Left lung (tissue), 10 donors: ENCODE measurements around the gene CLMN. TPM values are rescaled to one million over a fixed set of nuclear protein-coding genes. Genes with fewer than 3 reads are reported as not detected.

Source experiments
- ATAC-seq: fragments of 200-7000 bp; cut with Tn5 transposase; one replicate; pipeline ENCODE4 v1.9.1; 2020; ENCODE audit warnings: moderate library complexity
- DNase-seq, 4 donors: peaks; one replicate each; pipeline ENCODE4 v3.0.0-alpha.2; 2013 to 2020
- H3K27ac ChIP-seq, 2 donors: fragments of 200-600 bp; sonication (generic) in 1 of 2; one replicate each; pipeline versions ENCODE4 v1.5.0 to v1.8.0; 2020 to 2021
- H3K27me3 ChIP-seq, 2 donors: fragments of 200-600 bp; sonication (generic) in 1 of 2; one replicate each; pipeline versions ENCODE4 v1.5.0 to v1.8.0; 2020 to 2021
- H3K36me3 ChIP-seq, 2 donors: fragments of 200-600 bp; sonication (generic) in 1 of 2; one replicate each; pipeline versions ENCODE4 v1.5.0 to v1.8.0; 2020 to 2021
- H3K4me1 ChIP-seq, 2 donors: fragments of 200-600 bp; one replicate each; pipeline ENCODE4 v1.8.0; 2021
- H3K4me3 ChIP-seq, 2 donors: fragments of 200-600 bp; sonication (generic) in 1 of 2; one replicate each; pipeline versions ENCODE4 v1.5.0 to v1.8.0; 2020 to 2021; ENCODE audit warnings: mild to moderate bottlenecking in 1 of 2
- H3K9me3 ChIP-seq, 2 donors: fragments of 200-600 bp; sonication (generic) in 1 of 2; one replicate each; pipeline versions ENCODE4 v1.5.0 to v1.8.0; 2020 to 2021
- CTCF ChIP-seq, 2 donors: fragments of 200-600 bp; sonication (generic) in 1 of 2; IDR thresholded peaks; one replicate each; pipeline versions ENCODE4 v1.5.0 to v1.8.0; 2021; ENCODE audit warnings: antibody characterized with exemption in 2 of 2
- intact Hi-C, 2 donors: fragments of 100-400 bp; cut with DNase I; formaldehyde crosslinking; loops; one replicate each; pipeline versions ENCODE4 v1.11.2 to v1.14.2; 2022
- polyA plus RNA-seq, 6 donors: library from polyadenylated mRNA; unstranded; fragments of 120-200 nt; gene quantifications; one replicate each; pipeline ENCODE4 v1.2.1, GENCODE V29; 2013; ENCODE audit not compliant: insufficient read length in 6 of 6
- total RNA-seq, 2 donors: library from RNA; stranded (reverse); fragmentation: NEBNext Ultra II Directional; extraction: Animal tissue kit (Norgen Biotek cat#: 25700); gene quantifications; one replicate each; pipeline ENCODE4 v1.2.1, GENCODE V29; 2021
- donor health status: DM: no; HTN: yes; CAD: no.
- donor health status: DM: no; HTN: no; CAD: no.

Gene CLMN
- total and polyA plus RNA-seq, 8 donors = 10.3 to 30.0 (median 12.6) TPM

GRCh38 chr14:95362138-95362494 is 42.4 kb upstream of the CLMN start:
- ATAC-seq = no peak
- intact Hi-C loops = no loop called here

GRCh38 chr14:95361373-95362137 is 41.8 kb upstream of the CLMN start:
- Histone ChIP-seq H3K27ac (no peak overlapping the region), H3K36me3 (no peaks in the 10 kb centered on the region), H3K27me3 (peaks cover 8 to 55% of the 10 kb centered on the region in 2 donors), H3K4me1 (peaks cover 0 to 4% of the 10 kb centered on the region in 2 donors), H3K4me3 (no peak overlapping the region), H3K9me3 (no peaks in the 10 kb centered on the region)
- DNase-seq = peak in 2 of 4 donors; percentile 49 to 84
- intact Hi-C loops = no loop called here
- peak; percentile 41 to 72 for TF ChIP-seq CTCF (IDR thresholded peaks at IDR 0.05)
- peak; percentile 90 for ATAC-seq

More at GRCh38 chr14:95362138-95362494, 42.4 kb upstream of the CLMN start:
- Histone ChIP-seq H3K36me3 (no peaks in the 10 kb centered on the region), H3K27me3 (peaks cover 8 to 55% of the 10 kb centered on the region in 2 donors), H3K4me3 (no peak overlapping the region), H3K9me3 (no peaks in the 10 kb centered on the region), H3K27ac (no peak overlapping the region), H3K4me1 (peaks cover 0 to 4% of the 10 kb centered on the region in 2 donors)
- TF ChIP-seq CTCF (IDR thresholded peaks at IDR 0.05) = no peak
- DNase-seq = no peak

- H3K4me1 ChIP-seq = peaks cover 0 to 4% of the 10 kb centered on the region in 2 donors
- H3K27ac ChIP-seq = no peak overlapping the region
- no peak for TF ChIP-seq CTCF (IDR thresholded peaks at IDR 0.05)
- no peaks in the 10 kb centered on the region for H3K36me3 ChIP-seq
- DNase-seq = no peak
- ATAC-seq = no peak
- H3K4me3 ChIP-seq = no peak overlapping the region
- intact Hi-C loops = no loop called here
- no peaks in the 10 kb centered on the region for H3K9me3 ChIP-seq
- peaks cover 8 to 55% of the 10 kb centered on the region in 2 donors for H3K27me3 ChIP-seq
Measured at GRCh38 chr14:95360828-95361227, 41.1 kb upstream of the CLMN start.

GRCh38 chr14:95359994-95360826 is 40.5 kb upstream of the CLMN start:
- no peak for TF ChIP-seq CTCF (IDR thresholded peaks at IDR 0.05)
- H3K36me3 ChIP-seq = no peaks in the 10 kb centered on the region
- H3K9me3 ChIP-seq = peaks cover 0 to under 1% of the 10 kb centered on the region in 2 donors
- no peak overlapping the region for H3K27ac ChIP-seq
- intact Hi-C loops = no loop called here
- DNase-seq (no peak), ATAC-seq (peak; percentile 50)
- H3K27me3 ChIP-seq = peaks cover 8 to 55% of the 10 kb centered on the region in 2 donors
- H3K4me3 ChIP-seq = no peak overlapping the region
- peaks cover 0 to 4% of the 10 kb centered on the region in 2 donors for H3K4me1 ChIP-seq
